CD4-positive, alpha-beta T cell treated with Interleukin-17A for 4 hours (primary cell): ENCODE data around the gene CENPW.

ENCODE experiments used
- DNase-seq: peaks from one replicate; pipeline ENCODE4 v3.0.0-alpha.2; 2020; ENCODE audit warnings: mixed read lengths

Gene CENPW

DNA sequence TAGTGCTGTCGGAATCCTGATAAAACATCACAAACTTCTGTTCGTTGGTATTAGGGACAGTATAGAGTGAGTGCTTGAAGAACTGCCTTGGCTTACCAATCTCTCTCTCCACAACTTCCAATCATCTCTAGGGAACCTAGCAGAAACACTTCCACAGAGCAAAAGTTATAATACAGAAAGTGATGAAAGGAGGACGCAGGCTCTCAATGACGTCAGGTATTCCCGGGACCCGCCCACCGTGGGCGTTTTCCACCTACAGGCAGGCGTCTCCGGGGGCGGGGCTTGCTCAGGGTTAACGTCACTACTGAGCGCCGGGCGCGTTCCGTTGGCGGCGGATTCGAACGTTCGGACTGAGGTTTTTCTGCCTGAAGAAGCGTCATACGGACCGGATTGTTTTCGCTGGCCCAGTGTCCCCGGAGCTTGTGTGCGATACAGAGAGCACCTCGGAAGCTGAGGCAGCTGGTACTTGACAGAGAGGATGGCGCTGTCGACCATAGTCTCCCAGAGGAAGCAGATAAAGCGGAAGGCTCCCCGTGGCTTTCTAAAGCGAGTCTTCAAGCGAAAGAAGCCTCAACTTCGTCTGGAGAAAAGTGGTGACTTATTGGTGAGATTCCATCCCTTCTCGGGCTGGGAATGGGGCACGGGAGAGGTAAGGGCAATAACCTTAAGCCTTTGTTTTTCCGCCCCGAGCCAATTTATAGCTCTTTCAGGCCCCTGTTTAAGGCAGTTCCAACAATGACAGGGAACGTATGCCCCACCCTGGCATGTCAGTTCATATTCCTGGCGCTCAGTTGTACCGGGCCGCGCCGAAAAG lies at the start of gene CENPW:
CENPW (plus strand) TSS at position 320 of the 814 bp plus-strand sequence; CDS start at position 479, 159 bp downstream.
- DNase-seq = peak; percentile 92

DNA sequence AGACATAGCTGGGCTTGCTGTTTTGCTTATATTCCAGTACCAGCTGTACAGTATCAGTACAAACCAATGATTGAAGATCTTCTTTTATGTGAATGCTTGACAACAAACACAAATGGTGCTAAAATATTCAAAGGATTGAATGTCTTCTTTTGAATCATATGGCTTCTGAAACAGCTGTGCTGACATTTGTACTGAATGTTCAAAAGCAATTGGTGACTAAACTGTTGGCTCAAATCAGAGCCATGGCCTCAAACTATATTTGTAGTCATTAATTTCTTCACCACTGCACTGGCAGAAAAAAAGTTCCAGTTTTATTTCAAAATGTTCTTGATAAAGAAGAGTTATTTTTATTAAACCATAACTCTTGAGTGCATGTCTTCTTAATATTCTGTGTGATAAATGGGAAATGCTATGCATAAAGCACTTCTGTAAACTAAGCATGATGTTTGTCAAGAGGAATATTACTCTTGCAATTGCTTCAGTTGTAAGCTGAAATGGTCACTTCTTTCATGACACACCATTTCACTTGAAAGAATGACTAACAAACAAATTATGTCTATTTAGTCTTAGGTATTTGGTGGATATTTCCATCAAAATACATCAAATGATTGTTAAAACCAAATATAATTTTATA lies 45.9 kb upstream of the CENPW start:
- no peak for DNase-seq

DNA sequence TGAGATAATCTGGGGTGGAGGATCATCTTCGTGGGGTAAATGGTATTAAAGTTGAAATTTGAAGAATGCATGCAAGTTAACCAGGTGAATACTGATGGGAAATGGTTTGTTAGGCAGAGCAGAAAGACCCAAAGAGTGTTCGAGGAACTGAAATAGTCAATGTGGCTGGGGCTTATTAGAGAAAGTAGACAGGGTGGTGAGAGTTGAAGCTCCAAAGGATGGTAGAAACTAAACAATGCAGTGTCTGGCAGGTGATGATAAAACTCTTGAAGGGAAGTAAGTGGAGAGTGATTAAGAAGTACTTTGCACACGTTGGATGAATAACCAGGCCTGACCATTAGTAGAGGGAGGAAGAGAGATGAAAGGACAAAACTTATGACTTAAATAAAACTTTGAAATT lies 39.8 kb upstream of the CENPW start:
- no peak for DNase-seq

- no peak for DNase-seq
These were observed 39.2 kb upstream of the CENPW start for GRCh38 chr6:126300735-126301134.

DNA sequence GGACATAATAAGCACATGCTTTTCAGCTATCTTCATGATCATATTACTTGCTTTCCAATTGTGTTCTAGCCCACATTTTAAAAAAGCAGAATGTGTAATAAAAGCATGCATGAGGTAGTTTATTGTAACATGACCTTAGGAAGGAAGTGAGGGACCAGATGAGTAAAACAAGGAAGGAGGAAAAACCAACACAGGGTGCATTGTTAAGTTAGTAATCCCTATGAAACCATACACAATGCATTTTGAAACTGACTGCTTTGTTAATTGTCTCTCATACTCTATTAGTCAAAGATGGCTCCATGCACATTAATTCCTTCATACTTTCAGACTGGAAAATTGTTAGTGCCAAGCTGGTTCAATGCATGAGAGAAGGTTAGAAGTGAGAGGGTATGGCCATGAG lies 37.7 kb upstream of the CENPW start:
- DNase-seq = no peak

DNA sequence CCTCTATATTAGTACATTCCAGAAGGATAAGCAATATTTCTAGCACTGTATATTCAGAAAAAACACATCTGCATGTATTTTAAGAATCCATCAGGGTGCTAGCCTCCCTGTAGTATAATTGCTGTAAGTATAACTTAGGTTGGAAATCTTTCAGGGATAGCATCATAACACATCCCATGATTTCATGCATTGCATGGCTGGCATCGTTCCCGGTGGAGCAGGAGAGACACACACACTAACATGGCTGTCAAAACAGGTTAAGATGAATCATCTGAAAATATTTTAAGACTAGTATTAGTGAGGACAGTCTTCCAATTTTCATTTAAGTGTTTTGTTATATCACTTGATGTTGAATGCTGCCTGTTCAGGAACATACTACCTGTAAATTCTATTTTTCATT lies 32.1 kb upstream of the CENPW start:
- no peak for DNase-seq

DNA sequence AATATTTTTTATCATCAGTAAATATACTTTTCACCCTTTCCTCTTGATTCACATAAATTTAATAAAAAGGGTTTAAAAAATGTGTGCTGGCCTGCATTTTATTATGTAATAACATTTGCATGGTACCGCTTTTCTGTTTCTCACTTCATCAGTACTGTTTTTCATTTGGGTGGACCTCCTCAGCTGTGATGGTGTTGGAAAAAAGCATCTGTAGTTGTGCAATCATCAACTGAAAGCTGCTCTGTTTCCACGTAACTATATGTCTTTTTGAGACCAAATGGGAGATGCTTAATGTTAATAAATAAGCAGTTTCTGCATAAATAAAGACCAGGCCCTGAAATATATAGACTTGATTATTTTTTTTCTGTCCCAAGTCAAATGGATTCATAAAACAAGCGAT lies 31.6 kb upstream of the CENPW start:
- DNase-seq = no peak

DNA sequence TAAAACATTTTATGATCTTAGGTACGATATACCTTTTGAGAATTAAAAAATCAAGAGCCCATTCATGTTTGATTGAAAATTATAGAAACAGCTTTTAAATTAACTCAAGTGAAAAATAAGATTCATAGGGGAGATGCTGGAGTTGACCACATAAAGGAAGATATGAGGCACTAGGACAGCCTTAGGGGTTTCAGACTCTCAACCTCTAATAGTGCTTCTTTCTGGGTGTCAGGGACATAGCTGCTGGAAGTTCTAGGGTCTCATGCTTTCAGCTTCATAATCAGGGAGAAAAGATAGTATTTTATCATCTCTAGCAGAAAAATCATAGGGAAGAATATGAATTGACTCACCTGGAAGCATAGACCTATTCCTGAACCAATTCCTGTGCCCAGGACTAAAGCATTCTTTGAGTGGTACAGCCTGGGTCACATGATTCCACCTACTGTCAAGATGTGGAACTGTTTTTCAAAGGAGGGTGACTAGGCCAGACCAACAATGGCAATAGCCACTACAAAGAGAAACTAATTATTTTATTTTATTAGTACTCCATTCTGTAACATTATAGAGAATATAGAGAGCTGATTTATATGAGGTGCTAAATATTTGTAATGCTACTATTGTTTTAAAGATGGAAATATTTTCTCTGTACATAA lies 27.8 kb upstream of the CENPW start:
- DNase-seq = no peak

- no peak for DNase-seq
These were observed 26.0 kb upstream of the CENPW start for GRCh38 chr6:126313941-126314340.

- no peak for DNase-seq
These were observed 21.1 kb upstream of the CENPW start for GRCh38 chr6:126318797-126319196.

- no peak for DNase-seq
These were observed 6.2 kb upstream of the CENPW start for GRCh38 chr6:126333729-126334128.

DNA sequence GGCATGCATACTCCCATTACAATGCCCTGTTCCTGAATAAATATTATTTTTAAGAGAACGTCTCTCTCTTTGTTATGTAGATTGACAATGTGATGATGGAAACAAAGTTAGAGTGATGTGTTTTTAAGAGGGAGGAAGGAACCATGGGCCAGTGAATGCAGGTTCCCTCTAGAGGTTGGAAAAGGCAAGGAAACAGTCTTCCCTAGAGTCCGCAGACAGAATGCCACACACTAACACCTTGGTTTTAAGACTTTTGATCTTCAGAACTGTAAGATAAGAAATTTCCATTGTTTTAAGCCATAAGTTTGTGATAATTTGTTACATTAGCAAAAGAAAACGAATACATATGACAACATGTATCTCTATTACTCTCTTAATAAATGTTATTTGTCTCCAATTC lies 4.7 kb upstream of the CENPW start:
- DNase-seq = no peak

GRCh38 chr6:126337323-126337722 lies 2.6 kb upstream of the CENPW start:
- no peak for DNase-seq

- DNase-seq = no peak
These were observed 1.2 kb downstream of the CENPW start for GRCh38 chr6:126341126-126341525.

- no peak for DNase-seq
These were observed 4.3 kb downstream of the CENPW start for GRCh38 chr6:126344181-126344580.

DNA sequence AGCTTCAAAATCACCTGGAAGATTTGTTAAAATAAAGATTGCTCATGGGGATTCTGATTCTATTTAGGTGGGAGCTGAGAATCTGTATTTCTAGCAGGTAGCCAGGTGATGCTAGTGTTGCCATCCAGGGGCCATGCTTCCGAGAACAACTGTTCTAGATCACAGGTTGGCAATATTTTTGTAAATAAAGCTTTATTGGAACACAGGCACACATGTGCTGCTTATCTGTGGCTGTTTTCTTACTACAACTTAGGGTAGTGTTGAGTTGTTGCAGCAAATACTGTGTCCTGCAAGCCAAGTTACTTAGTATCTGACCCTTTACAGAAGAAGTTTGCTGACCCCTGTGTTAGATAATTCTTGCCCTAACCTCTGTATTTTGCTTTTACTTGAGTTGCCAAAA lies 12.0 kb downstream of the CENPW start:
- DNase-seq = no peak

DNA sequence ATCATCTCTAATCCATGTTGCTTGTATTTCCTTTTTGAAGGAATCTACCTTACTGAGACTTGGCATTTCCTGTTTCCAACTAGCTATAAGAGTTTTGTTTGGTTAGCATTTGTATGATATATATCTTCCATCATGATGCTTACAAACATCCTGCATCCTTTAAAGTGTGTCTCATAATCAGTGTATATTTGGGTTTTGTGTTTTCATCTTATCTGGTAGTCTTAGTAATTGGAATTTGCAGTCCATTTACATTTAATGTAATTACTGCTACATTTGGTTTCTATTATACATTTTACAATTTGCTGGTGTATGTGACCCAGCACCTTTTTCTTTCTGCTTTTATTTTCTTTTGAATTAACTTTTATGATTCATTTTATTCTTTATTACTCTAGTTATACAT lies 12.6 kb downstream of the CENPW start:
- no peak for DNase-seq

DNA sequence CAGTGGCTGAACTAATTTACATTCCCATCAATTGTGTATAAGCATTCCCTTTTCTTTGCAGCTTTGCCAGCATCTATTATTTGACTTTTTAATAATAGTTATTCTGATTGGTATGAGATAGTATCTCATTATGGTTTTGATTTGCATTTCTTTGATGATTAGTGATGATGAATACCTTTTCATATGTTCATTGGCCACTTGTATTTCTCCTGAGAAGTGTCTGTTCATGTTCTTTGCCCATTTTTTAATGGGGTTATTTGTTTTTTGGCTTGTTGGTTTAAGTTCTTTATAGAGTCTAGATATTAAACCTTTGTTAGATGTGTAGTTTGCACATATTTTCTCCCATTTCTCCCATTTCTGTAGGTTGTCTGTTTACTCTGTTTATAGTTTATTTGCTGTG lies 16.6 kb downstream of the CENPW start:
- no peak for DNase-seq

- no peak for DNase-seq
These were observed 20.1 kb downstream of the CENPW start for GRCh38 chr6:126359936-126360537.

GRCh38 chr6:126361832-126362440 lies 22.0 kb downstream of the CENPW start:
- DNase-seq = no peak

DNA sequence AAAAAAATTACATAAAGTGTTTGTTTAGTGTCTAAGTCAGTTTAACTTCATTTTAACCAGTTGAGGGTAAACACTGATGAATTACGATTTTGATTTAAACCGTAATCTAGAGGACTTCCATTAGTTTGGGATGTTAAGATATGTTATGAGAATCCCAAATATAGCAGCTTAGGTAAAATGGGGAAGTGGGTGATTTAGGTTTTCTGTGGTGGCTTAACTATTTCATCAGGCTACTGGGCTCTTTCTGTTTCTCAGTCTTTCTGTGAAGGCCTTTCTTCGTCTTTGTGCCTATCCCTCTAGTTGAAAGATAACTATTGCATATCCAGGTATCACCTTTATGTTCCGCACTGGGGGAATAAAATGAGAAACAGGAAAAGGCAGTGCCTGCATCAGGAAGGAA lies 27.9 kb downstream of the CENPW start:
- no peak for DNase-seq

- DNase-seq = no peak
These were observed 32.7 kb downstream of the CENPW start for GRCh38 chr6:126372626-126373025.

DNA sequence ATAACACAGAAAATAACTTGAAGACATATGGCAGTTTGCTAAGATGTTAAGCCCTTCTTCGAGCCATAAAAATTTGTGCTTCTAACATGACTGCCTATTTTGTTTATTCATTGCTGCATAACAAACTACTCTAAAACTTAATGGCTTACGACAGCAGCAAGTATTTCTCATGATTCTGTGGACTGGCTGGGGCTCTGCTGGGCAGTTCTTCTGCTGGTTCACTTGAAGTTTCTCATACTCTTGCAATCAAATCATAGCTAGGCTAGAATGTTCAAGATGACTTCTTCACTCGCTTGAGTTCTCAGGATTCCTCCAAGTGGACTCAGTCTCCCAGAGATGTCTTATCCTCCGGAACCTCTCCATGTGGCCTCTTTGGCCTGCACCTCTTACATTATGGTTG lies 33.4 kb downstream of the CENPW start:
- DNase-seq = no peak
